CD4-positive, alpha-beta T cell treated with Interleukin-10 for 1 hour (primary cell): ENCODE measurements around the gene PRKCG.

ENCODE experiments used
- DNase-seq: peaks from one replicate; pipeline ENCODE4 v3.0.0-alpha.2; 2020

Gene PRKCG

DNA sequence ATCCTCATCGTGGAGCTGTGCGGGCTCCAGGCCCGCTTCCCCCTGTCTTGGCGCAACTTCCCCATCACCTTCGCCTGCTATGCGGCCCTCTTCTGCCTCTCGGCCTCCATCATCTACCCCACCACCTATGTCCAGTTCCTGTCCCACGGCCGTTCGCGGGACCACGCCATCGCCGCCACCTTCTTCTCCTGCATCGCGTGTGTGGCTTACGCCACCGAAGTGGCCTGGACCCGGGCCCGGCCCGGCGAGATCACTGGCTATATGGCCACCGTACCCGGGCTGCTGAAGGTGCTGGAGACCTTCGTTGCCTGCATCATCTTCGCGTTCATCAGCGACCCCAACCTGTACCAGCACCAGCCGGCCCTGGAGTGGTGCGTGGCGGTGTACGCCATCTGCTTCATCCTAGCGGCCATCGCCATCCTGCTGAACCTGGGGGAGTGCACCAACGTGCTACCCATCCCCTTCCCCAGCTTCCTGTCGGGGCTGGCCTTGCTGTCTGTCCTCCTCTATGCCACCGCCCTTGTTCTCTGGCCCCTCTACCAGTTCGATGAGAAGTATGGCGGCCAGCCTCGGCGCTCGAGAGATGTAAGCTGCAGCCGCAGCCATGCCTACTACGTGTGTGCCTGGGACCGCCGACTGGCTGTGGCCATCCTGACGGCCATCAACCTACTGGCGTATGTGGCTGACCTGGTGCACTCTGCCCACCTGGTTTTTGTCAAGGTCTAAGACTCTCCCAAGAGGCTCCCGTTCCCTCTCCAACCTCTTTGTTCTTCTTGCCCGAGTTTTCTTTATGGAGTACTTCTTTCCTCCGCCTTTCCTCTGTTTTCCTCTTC, 8.0 kb upstream of the PRKCG start:
- DNase-seq = peak; percentile 49

GRCh38 chr19:53874606-53874990, 7.4 kb upstream of the PRKCG start:
- peak; percentile 37 for DNase-seq

DNA sequence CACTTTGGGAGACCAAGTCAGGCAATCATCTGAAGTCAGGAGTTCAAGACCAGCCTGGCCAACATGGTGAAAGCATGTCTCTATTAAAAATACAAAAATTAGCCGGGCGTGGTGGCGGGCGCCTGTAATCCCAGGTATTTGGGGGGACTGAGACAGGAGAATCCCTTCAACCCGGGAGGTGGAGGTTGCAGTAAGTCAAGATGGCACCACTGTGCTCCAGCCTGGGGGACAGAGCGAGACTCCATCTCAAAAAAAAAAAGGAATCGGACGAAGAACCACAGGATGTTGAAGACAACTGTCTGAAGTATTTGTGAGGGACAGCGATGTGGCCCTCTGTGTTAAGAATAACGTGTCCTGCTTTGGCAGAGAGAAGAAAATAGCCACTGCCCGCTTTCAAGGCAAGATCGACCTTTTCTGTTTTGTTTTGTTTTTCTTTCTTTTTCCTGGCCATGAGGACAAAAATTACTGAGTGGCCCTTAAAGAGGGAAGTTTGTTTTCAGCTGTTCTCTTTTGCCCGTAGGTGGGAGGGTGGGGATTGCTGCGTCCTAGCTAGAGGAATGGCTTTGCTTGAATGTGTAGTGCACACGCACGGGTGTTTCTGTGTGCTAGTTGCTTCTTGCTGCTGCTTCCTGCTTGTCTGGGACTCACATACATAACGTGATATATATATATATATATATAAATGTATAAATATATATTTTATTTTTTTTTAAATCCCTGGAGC, 6.2 kb upstream of the PRKCG start:
- DNase-seq = peak; percentile 39

DNA sequence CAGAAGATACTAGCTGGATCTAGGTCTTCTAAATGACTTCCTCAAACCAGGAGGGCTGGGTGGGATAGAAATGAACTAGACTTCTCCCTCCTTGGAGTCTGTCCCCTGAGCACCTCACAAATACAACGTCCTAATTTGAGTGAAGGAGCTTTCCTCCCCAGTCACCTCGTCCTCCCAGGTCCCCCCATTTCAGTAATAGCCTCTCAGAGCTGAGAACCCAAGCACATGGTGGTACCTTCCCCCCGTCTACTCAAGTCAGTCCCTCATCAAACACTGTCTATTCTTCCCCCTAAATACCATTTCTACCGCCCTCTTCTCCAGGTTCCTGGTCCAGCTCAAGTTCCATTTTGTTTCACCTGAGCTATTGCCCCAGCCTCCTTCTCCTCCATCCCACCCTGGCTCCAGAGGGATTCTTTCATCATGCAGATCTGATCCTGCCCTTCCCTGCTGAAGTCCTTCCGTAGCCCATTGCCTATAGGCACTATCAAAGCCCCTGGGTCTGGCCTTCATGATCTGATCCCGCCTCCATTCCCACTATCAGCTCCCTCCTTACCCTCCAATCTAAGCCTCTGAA, 5.3 kb upstream of the PRKCG start:
- DNase-seq = peak; percentile 54

DNA sequence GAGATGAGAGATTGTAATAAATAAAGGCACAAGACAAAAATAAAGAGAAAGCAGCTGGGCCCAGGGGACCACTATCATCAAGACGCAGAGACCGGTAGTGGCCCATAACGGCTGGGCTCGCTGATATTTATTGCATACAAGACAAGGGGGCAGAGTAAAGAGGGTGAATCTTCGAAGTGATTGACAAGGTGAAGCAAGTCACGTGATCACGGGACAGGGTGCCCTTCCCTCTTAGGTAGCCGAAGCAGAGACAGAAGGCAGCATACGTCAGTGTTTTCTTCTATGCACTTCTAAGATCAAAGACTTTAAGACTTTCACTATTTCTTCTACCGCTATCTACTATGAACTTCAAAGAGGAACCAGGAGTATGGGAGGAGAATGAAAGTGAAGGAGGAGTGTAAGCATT, 4.6 kb upstream of the PRKCG start:
- peak; percentile 83 for DNase-seq

- peak; percentile 50 for DNase-seq
These were observed 3.2 kb upstream of the PRKCG start for GRCh38 chr19:53878776-53879139.

DNA sequence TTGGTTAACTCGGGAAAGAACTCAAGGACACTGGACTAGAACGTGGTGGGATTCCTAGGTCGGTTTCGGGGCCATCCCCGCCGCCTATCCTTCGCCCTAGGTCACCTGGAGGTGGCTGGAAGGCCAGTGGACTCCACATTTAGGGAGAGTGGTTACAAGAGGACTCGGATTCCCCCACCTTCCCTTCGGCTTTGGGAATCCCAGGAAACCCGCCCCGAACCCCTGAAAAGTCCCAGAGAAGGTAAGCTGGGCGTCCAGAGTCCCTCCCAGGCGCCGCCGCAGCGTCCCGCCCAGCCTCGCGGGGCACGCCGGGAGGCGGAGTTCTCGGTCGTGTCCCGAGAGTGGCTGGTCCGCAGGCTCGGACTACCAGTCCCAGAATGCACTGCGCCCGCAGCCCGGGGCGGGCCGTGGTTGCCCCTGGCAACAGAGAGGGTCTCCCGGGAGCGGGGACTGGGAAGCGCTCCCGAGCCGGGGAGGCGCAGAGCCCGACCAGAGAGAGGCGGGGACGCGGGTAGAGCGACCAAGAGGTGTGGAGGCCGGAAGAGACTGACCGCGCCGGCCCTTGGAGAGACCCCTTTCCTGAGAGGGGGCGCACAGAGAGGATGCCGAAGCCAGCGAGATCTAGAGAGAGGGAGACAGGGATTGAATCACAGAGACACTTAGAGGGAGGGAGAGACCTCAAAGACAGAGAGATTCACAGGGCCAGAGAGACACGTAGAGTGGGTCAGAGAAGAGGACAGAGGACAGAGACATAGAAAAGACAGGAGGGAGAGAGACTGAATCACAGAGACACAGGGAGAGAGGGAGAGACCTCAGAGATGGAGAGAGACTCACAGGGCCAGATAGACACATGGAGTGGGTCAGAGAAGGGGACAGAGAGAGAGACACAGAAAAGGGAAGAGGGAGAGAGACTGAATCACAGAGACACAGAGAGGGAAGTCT, 2.6 kb upstream of the PRKCG start:
- DNase-seq = peak; percentile 89

DNA sequence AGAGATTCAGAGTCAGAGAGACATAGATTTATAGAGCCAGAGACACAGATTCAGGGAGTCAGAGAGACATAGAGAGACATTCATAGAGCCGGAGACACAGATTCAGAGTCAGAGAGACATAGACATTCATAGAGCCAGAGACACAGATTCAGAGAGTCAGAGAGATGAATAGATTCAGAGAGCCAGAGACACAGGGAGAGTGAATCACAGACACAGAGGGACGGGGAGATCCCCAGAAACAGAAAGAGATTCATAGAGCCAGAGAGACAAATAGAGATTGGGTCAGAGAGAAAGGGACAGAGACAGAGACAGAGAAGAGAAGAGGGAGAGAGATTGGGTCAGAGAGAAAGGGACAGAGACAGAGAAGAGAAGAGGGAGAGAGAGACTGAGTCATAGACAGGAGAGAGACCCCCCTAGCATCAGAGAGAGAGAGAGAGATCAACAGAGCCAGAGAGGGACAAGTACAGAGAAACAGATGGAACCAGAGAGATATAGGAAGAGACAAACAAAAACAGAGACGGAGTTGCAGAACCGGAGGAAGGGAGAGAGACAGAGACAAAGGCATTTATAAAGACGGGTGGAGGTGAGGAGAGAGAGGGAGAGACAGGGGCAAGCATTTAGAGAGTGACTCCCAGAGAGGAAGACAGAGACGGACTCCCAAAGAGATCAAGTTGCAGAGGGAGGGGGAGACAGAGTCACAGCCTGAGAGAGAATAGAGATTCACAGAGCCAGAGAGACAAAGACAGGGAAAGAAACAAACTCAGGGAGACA, 1.1 kb upstream of the PRKCG start:
- DNase-seq = no peak

DNA sequence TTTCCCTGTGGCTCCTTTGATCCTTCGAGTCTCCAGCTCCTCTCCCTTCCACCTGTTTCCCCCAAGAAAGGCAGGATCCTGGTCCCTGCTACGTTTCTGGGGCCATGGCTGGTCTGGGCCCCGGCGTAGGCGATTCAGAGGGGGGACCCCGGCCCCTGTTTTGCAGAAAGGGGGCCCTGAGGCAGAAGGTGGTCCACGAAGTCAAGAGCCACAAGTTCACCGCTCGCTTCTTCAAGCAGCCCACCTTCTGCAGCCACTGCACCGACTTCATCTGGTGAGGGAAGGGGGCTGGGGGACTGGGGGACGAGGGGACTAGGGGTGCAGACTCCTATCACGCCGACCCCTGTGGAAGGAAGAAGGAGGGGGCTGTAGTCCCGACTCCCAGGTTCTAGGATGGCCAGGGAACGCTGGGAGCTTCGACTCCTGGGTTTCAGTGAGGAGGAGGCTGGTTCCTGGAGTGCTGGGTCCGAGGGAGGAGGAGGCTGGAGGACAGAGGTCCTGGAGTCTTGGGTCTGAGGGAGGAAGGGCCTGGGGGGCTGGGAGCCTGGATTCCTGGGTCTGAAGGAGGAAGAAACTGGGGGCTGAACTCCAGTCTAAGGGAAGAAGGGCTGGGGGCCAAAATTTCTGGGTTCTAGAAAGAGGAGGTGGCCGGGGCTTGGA, 524 bp downstream of the PRKCG start:
- DNase-seq = no peak

- DNase-seq = peak; percentile 57
These were observed 1.2 kb downstream of the PRKCG start for GRCh38 chr19:53883231-53883661.

DNA sequence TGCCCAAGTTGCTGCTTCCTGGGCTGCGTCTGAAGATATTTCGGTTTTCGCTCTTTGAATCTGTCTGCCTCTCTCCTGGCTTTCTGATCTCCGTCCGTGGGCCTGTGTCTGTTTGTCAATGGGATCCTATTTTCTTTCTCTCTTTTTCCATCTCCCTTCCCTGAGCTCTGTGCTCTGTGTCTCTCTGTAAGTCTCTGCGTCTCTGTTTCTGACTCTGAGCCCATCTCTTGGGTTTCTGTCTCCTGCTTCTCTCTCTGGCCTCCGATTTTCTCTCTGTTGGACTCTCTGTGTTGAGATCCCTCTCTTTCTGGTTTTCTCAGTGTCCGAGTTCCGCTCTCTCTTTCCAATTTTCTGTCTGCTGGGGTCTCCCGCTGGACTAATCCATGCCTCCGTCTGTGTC, 1.7 kb downstream of the PRKCG start:
- no peak for DNase-seq

DNA sequence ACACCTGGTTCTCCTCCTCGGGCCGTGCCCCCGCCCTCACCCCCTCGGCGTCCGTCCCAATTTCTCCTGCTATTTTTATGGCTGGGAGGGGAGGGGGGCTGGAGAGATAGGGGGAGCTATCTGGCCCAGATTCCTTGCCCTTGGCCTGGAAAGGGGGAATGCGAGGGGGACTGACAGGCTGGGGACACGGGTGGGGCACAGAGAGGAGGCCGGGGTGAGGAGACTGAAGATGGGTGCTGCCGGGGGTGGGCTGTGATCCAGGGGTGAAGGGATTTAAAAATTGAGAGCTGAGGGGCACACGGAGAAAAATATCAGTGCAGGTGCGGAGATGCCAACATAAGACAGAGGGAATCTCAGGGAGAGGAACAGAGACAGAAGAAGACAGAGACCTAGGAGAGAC, 2.3 kb downstream of the PRKCG start:
- no peak for DNase-seq

DNA sequence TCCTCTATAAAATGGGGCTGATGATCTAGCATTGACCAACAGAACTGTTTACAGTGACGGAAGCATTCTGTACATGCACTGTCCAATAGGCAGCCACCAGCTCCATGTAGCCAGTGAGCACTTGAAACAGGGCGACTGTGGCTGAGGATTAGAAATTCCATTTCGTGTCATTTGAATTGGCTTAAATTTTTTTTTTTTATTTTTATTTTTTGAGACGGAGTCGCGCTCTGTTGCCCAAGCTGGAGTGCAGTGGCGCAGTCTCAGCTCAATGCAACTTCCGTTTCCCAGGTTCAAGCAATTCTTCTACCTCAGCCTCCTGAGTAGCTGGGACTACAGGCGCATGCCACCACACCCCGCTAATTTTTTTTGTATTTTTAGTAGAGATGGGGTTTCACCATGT, 3.0 kb downstream of the PRKCG start:
- no peak for DNase-seq

GRCh38 chr19:53892301-53892980, 10.4 kb downstream of the PRKCG start:
- DNase-seq = no peak

DNA sequence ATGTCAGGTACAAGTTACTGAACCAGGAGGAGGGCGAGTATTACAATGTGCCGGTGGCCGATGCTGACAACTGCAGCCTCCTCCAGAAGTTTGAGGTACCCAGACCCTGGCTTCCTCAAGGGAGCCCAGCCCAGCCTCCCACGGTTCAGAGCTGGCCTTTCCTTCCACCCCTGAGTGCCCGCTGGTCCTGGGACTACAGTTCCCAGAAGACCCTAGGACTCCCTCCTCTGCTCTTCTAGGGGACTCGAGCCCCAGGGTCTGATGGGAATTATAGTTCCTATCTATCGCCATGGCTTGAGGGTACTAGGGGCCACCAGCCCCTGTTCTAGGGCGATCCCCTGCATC, 11.0 kb downstream of the PRKCG start:
- DNase-seq = no peak

GRCh38 chr19:53894707-53895106, 12.7 kb downstream of the PRKCG start:
- no peak for DNase-seq

DNA sequence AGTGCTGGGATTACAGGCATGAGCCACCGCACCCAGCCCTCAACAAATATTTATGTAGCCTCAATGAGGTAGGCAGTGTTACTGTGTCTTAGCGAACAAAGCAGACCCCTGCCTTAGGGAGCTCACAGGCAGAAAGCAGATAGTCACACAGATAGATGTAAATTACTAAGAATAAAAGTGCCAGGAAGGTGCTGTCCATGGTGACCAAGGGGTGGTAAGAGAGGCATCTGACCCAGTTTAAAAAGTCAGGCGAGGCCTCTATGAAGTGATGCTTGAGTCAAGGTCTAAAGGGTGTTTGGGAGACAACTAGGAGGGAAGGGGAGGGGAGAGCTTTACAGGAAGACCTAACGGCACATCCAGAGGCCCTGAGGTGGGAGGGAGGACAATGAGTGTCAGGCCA, 14.7 kb downstream of the PRKCG start:
- DNase-seq = no peak

DNA sequence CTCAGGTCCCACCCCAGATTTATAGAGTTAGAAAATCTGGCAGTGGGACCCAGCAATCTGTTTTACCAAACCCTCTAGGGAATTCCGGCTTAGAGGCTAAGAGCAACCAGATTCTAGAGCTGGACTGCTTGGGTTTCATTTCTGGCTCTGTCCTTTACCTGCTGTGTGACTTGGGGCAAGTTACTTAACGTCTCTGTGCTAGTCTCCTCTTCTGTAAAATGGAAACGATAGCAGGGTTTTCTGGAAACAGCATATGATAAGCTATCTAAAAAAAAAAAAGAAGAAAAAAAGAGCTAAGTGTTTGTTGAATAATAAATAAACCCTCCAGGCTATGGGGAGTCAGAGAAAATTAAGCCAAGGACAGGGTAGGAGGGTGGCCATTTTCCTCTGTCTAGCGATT, 15.5 kb downstream of the PRKCG start:
- DNase-seq = no peak

DNA sequence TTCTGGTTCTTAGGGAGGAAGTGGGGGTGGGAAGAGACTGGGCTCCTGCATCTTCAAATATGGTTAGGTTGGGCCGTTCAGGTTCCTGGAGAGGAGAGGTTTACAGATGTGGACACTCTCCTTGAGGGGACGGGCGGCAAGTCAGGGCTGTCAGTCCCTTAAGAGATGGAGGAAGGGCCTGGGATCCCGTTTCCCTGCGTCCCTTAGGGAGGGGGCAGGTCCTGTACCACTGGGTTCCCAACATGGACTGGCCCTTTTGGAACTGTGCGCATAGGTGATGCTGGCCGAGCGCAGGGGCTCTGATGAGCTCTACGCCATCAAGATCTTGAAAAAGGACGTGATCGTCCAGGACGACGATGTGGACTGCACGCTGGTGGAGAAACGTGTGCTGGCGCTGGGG, 16.2 kb downstream of the PRKCG start:
- no peak for DNase-seq

- no peak for DNase-seq
These were observed 16.8 kb downstream of the PRKCG start for GRCh38 chr19:53898636-53899341.
